GM21529 (cell line): ENCODE data around the gene SPRING1.

ENCODE experiments used
- ATAC-seq: cut with Tn5 transposase; IDR thresholded peaks from one replicate; pipeline ENCODE4 v1.9.1; 2021; ENCODE audit not compliant: unreplicated experiment

The SPRING1 gene

DNA sequence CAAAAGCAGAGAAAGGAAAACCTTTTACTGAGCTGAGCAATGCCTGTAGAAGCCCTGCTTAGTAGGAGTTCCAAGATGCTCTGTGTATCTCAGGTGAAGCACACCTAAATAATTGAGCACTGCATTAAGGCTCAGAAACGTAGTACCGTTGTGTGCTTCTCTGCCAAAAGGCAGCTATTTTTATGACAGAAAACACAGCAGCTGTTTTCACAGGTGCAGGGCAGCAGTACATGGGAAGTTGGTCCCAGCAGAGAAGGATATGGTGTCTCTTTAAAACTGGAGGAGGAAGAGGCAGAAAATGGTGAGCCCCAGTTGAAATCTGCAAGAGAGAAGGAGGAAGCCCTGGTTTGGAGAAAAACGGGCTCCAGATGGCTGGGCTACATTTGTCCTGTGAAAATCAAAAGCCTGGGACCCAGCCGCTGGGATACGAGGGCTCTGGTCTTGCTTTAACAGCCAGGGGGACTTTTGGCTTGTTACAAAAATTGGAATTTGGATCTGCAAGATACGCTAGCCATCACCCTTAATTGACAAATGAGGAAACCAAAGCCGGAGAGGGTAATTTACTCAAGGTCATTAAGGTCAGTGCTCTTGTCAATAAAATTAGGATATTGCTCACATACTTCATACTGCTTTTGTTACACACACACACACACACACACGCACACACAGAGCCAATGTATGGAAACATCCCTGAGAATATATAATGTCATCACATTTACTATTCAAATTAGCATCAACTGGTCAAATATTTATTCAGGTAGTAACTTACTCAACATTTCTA is 27.3 kb downstream of the SPRING1 start:
- ATAC-seq = no peak

DNA sequence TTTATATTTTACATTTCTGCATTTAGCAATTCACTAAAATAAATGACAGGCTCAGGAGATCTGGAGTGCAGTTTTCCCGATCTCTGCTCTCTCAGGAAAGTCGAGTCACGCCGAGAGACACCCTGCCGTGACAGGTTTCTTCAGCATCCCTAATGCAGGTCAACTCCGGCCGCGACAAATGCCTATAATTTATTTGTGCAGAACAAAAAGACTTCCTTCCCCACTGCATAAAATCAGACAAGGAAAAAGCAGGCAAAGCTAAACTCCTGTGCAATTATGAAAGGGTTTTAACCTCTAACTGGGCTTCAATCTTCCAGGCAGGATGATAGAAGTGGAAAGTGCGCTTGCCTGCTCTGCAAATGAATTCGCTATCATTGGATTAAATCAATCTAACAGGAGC is 28.1 kb downstream of the SPRING1 start:
- ATAC-seq = no peak

DNA sequence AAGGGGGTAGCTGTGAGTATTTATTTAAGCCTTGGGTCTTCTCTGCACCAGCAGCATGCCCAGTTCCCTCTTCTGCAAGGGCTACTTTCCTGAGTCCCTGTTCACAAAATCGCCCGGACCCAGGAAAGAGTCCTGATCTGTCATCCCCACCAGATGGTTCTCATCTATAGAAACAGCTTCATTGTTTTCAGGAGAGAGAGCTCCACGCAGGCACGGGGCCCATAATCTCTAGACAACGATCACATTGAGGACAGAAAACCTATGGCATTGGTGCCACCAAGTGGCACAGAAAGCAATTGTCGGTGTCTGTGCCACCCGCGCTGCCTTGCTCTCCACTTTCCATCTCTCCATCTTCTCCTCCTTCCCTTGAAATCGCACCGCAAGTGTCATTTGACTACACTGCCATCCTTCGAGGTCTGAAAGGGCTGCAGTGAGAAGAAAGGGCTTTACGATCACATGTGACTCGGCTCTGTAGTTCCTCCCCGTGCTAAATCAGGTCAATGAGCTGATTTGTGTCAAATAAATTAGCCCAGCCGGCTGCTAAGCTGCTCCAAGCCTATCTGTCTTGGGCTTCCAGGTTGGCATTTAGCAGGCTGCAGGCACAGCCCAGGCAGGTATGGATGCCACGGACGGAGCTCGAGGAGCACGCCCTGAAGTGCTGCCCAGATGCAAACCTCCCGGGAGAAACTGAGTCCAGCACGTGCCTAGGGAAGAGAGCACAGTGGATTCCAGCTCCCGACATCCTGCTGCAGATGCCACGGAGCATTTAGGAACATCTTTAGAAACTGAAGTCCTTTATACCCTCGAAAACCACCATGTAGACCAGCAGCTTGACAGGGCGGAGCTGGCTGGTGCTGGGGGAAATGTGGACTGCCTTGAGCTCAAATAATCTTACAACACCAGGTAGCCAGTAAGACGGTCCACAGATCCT is 28.8 kb downstream of the SPRING1 start:
- no peak for ATAC-seq

DNA sequence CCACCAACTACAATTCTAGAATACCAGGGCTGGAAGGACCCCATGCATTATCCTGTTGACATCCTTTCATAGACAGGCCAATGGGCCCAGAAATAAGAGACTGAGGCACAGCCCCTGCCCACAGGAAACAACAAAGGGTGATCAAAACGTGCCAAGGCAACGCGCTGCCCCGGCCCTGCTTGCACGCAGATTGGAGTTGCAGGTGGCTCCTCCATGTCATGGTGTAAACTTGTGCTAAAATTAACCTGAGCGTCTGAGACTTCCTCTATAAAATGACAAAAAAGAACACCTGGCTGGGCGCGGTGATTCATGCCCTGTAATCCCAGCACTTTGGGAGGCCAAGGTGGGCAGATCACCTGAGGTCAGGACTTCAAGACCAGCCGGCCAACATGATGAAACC is 30.1 kb downstream of the SPRING1 start:
- no peak for ATAC-seq

DNA sequence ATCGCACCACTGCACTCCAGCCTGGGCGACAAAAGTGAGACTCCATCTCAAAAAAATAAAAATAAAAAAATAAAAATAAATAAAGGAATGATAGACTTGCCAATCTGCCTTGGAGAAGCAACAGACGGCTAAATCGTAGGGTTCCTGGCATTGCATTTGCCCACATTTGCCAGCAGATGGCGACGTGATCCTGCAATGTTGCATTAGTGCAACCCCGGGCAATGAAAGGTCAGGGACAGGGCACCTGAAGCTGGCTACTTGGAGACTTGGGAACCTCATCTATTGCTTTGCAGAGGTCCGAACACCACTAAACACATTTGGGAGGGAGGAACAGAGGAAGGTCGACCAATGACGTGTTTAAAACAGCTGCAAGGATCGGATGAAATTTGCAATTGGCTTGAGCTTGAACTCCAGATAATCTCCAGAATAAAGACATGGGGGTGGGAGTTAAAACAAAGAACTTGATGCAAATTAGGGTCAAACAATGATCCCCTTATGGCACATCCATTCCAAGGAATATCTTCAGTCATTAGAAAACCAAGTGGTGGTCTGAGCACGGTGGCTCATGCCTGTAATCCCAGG is 34.6 kb downstream of the SPRING1 start:
- ATAC-seq = no peak

DNA sequence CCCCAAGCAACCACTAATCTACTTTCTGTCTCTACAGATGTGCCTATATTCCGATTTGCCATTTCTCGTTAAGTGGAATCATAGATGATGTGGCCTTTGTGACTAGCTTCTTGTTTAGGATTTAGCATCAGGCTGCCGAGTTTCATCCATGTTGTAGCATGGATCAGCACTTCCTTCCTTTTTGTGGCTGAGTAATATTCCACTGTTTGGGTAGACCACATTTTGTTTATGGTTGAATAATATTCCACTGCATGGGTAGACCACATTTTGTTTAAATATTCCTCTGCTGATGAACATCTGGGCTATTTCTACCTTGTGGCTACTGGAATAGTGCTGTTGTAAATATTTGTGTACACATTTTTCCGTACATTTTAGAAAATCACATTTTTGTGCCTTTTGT is 36.4 kb downstream of the SPRING1 start:
- no peak for ATAC-seq

DNA sequence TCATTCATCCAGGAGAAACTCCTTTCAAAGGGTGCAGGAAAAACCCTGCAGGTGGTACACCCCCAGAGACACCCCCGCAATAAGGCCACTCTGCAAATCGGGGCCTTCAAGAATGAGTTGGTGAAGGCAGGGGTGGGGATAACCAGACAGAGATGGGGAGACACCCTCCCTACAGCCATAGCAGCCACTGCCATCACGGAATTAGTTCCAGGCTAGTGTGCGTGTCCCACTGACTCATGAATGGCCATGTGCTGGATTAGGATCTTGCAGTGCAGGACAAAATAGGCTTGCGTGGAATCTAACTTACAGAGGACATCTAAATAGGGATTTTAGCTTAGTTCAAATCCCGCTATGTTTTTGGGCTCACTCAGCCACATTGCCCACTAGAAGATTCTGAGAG is 37.8 kb downstream of the SPRING1 start:
- no peak for ATAC-seq

DNA sequence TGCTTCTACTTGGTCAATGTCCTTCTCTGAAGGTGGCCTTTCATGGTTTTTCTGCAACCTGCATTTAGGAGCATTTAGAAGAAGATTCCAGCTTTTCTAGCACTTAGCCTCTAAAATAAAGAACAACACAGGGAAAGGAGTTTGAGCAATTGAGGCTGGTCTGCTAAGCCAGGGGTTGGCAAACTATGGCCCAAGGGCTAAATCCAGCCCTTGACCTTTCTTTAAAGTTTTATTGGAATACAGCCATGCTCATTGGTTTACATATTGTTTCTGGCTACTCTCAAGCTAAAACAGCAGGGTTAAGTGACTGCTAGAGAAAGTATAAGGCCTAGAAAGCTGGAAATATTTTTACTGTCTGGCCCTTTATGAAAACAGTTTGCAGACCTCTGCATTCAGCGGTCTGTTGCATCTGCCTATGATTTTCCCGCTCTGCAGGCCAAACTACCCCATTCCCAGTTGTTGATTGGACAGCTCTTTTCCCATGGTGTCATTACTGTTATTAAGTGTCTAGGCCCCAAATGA is 39.3 kb downstream of the SPRING1 start:
- ATAC-seq = no peak

DNA sequence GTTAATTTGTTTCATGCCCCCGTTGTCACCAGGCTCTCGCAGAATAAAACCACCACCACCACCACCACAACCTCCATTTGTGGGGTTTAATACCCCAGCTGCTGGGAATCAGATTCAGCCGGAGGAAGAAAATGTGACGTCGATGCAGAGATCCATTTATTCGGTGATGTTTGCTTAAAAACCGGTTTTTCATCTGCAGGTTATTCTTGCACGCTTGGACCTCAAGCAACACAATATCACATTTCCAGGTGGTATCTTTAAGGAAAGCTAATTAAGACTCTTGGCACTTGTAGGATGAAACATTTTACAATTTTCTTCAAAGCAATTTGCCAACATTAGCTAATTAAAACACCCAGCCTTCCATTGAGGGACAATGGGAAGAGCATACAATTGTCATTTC is 39.8 kb downstream of the SPRING1 start:
- ATAC-seq = no peak

DNA sequence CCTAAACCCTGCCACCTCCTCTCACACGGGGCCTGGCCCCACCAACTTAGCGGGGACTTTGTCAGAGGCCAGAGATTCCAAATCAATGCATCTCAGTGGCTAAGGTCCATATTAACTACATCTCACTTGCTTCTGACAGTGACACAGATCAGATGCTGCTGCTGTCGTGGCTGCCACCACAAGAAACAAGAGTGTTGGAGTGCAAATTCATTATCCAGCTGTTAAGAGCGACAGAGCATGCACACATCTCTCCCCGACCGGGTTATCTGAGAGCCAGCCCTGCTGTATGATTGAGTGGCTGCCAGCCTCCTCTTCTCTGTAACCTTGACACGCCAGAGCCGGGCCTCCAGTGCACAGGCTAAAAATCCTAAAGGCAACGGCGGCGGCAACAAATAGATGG is 40.2 kb downstream of the SPRING1 start:
- no peak for ATAC-seq

DNA sequence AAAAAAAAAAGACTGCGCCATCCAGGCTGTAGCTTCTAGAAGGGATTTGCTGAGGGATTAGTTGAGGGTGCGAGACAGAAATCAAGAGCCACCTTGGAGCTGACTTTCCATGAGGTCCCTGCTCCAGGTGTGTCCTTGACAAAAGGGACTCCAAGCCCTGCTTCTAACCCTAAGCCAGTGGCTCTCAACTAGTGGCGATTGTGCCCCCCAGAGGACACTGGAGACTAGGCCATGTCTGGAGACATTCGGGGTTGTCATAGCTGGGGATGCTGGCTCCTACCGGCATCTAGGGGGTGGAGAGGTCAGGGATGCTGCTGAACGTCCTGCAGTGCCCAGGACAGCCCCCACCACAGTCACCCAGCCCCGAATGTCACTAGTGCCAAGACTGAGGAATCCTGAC is 40.6 kb downstream of the SPRING1 start:
- ATAC-seq = no peak

DNA sequence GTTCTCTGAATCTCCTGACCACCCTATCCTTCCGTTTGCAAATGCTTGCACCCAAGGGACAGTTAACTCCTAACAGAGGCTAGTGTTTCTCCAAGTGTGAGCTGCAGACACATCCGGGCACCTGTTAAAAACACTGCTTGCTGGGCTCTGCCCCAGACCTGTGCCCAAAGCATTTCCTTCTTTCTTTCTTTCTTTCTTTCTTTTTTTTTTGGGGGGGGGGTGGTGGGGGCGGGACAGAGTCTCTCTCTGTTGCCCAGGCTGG is 42.5 kb downstream of the SPRING1 start:
- ATAC-seq = no peak

DNA sequence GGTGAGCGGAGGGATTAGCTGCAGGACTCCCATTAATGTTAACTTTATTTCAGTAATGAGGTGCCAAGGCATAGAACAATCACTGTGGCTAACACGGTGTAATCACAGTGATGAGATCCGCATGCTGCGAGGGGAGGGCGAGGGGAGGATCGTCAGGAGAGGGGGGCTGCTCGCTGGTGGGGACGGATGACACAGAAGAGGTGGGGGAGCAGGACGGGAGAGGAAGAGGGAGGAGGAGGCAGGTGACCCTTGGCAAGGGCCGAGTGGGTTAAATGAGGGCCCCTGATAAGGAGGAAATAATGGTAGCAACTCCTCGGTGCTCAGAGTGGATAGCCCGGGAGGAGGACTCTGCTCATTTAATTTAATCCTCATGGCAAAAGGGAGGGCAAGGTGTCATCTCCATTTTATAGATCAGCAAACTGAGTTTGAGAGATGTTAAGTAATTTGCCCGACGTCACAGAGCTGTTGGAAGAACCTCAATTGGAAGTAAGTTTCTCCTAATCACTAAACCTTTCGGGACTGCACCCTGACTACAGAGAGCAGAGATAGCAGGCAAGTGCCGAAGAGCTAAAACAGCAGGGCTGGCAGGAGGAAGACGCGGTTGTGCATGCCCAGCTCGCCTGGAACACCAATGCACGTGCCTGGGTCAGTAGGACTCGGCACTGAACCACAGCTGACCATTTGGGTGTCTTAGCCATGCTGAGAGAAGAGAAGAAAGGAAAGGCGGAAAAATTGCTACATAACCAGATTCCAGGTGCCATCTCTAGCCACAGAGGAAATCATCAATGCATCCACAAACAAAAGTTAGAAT is 43.0 kb downstream of the SPRING1 start:
- no peak for ATAC-seq

DNA sequence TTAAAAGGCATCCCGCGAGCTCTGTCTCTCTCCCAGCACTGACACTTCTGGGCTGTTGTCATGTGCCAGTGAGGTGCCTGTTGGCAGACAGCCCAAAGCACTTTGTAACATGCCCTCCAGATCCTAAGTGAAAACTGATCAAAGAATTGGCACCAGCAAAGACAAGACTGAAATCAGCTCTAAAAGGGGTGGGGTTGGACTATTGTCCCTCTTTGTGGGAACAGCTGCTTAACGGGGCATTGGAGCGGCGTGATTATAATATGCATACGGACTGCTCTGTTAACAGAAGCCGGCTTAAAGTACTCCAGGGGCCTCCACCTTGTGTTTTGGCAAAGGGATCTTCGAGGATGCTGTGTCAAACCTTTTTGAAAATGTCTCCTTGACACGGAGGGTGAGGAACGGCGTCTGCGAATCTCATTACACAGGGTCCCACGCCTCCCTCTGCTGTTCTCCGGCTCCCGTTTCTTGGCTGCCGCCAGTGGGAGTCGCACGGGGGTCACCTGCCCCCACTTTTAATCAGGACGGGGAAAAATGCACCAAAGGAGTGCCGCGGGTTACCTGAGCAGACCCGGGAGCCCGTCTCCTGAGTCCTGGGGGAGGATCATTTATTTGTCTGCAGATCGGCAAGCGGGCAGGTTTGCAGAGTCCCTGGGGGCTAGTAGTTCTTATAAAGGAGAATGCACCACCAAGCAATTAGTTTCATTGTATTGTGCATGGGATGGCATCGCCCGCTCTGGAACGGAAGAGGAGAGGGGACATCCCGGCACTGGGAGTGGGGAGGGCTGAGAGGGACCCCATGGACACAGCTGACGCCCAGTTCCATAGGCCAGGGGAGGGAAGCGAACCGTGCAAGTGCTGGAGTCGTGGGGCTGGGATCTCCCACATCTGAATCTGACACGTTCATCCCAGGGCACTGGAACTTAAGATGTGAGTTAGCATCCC is 44.3 kb downstream of the SPRING1 start:
- ATAC-seq = no peak

DNA sequence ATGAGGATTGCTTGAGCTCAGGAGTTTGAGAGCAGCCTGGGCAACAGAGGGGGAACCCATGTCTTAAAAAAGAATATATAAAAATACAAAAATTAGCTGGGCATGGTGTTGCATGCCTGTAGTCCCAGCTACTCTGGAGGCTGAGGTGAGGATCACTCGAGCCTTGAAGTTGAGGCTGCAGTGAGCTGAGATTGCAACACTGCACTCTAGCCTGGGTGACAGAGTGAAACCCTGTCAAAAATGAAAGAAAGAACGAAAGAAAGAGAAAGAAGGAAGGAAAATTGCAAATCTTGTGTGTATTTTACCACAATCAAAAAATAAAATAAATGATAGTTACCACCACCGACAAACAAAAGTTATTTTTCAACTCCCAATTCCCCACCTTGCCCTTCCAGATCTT is 45.3 kb downstream of the SPRING1 start:
- ATAC-seq = no peak

DNA sequence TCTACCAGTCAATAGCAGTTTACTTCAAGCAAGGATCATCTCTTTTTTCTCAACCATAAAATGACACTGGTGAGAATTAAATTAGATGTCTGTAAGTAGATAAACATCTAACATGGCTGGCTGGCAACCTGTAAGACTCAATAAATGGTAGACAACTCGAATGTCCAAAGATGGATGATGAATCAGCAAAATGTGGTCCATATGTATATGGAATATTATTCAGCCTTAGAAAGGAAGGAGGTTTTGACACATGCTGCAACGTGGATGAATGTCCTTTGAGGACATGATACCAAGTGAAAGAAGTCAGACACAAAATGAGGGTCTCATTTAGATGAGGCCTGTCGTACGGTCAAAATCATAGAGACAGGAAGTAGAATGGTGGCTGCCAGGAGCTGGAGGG is 46.2 kb downstream of the SPRING1 start:
- ATAC-seq = no peak

DNA sequence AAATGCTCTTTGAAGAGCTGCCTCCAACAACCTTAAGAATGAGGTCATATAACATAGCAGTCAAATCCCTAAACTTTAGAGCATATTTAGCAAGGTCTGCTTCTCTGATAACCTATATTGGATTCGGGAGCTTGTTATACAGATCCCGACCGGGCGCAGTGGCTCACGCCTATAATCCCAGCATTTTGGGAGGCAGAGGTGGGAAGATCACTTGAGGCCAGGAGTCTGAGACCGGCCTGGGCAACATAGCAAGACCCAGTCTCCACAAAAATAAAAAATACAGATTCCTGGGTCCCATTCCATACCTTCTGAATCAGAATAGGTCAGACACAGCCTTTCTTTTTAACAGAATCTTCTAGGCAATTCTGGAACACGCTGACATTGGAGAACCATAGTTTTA is 46.7 kb downstream of the SPRING1 start:
- no peak for ATAC-seq

DNA sequence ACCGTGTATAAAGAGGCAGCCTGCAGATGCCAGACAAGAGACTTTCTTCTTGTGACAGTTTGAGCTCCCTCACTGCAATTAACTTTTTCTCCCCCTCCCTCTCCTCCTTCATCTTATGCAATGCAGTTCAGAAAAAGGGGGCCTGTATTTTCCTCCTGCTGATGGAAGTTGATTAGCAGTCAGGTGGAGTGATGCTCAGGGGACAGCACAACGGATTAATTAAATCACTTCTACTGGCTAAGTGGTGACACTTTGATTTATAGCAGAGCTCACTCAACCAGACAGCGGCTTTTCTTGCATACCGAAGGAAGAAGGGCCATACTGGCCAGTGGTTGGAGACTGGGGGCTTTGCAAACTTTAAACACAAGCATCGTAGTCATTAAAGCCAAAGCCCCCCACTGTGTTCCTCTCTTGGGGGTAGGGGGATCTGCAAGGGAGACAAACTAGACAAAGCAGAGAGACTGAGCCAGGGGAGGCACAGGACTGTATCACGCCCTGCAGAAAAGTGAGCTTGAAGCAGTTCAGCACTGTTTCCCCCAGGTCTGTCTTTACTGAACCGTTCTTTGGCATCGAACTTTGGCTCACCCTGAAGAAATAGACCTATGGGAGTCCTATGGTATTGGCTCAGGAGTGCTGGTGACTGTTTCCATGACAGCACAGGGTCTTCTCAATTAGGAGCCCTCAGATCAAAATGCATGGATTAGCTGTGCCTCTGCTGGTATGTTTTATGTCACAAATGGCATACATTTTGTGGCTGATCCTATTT is 47.7 kb downstream of the SPRING1 start:
- no peak for ATAC-seq

DNA sequence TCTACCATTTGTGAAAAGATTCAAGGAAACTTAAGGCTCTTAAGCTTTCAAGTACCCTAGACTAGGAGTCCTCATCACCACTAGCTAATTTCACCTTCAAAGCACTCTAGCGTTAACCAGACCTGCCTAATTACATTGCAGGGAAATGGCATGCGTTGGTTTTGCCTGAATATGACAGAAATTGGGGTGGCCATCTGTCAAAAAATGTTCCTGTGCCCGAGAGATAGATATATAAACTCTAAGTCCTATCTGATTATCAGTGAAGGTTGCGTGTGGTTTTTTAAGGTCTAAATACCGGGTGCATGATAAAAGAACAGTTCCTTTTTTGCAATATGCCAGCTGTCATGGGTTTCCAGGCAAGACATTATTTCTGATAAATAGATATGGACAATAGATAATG is 48.3 kb downstream of the SPRING1 start:
- ATAC-seq = no peak
